Stomach (tissue), 9 donors: ENCODE measurements around the gene COL6A1. TPM values are rescaled to one million over a fixed set of nuclear protein-coding genes. Genes with fewer than 3 reads are reported as not detected.

Experiments used
- DNase-seq, 2 donors: peaks; one replicate each; pipeline versions ENCODE4 v3.0.0 to v3.0.0-alpha.2; 2013 to 2019
- H3K27ac ChIP-seq, 5 donors: fragments of 200-600 bp in 4 of 5; sonication (generic) in 4 of 5; one replicate each; pipeline ENCODE4 v1.5.1; 2013 to 2019; ENCODE audit warnings: mild to moderate bottlenecking in 1 of 5, moderate library complexity in 1 of 5
- H3K27me3 ChIP-seq, 3 donors: fragments of 200-600 bp; sonication (generic); one replicate each; pipeline ENCODE4 v1.5.1; 2017 to 2019; ENCODE audit warnings: mixed run types in 1 of 3
- H3K36me3 ChIP-seq, 4 donors: fragments of 200-600 bp; sonication (generic); 1 replicate in 3 of 4; 2 replicates in 1 of 4; pipeline ENCODE4 v1.5.1; 2016 to 2019
- H3K4me1 ChIP-seq, 4 donors: fragments of 200-600 bp; sonication (generic); one replicate each; pipeline ENCODE4 v1.5.1; 2016 to 2019
- H3K4me3 ChIP-seq, 4 donors: fragments of 200-600 bp; sonication (generic) in 3 of 4; one replicate each; pipeline ENCODE4 v1.5.1; 2016 to 2019; ENCODE audit warnings: mild to moderate bottlenecking in 1 of 4
- H3K9me3 ChIP-seq, 4 donors: fragments of 200-600 bp; sonication (generic); one replicate each; pipeline ENCODE4 v1.5.1; 2016 to 2019
- EP300 ChIP-seq: sonication (generic); formaldehyde crosslinking; IDR thresholded peaks from one replicate; pipeline ENCODE4 v1.6.1; 2017; ENCODE audit warnings: antibody characterized with exemption
- POLR2A ChIP-seq, 4 donors: fragments of 450-650 bp; IDR thresholded peaks; one replicate each; pipeline ENCODE4 v1.6.1; 2016; ENCODE audit warnings: antibody characterized with exemption in 4 of 4, control low read depth in 2 of 4, mild to moderate bottlenecking in 1 of 4, moderate library complexity in 1 of 4
- POLR2AphosphoS5 ChIP-seq, 3 donors: sonication (generic); formaldehyde crosslinking; IDR thresholded peaks; one replicate each; pipeline ENCODE4 v1.6.1; 2016; ENCODE audit warnings: antibody characterized with exemption in 3 of 3
- WGBS, 5 donors: extraction: QIAGEN DNeasy Blood & Tissue Kit in 3 of 5; methylation state at CpG; one replicate each; pipeline versions ENCODE4 v1.1.5 to v1.1.7; 2013 to 2018; 5-methylcytosine and 5-hydroxymethylcytosine counted together
- intact Hi-C: fragments of 100-400 bp; cut with DNase I; formaldehyde crosslinking; loops from one replicate; pipeline ENCODE4 v1.15.1; 2023; ENCODE audit warnings: low total_unique reads
- polyA plus RNA-seq, 3 donors: library from polyadenylated mRNA; stranded (reverse); fragments of 200-250 nt; gene quantifications; one replicate each; pipeline ENCODE4 v1.2.3, GENCODE V29; 2013
- total RNA-seq, 5 donors: library from RNA; depleted of rRNA; stranded (reverse); fragments of >200 nt; gene quantifications; one replicate each; pipeline versions ENCODE4 v1.1.0 to v1.2.3, GENCODE V29; 2014 to 2016
- TF ChIP-seq, protein P1 (sequence below), 7 experiments: fragments of 450-650 bp in 4 of 7; fragments of 200-600 bp in 3 of 7; sonication (generic) in 3 of 7; IDR thresholded peaks; one replicate each; pipeline ENCODE4 v1.5.1; 2016 to 2019; ENCODE audit warnings: antibody characterized with exemption in 7 of 7, control low read depth in 2 of 7, mild to moderate bottlenecking in 1 of 7
- donor health status: healthy with polysubstance abuse.
- donor health status: Bipolar disorder and iron deficiency.
- donor health status: healthy.

The COL6A1 gene
- total and polyA plus RNA-seq, 8 donors, result 63.2 to 756 (median 254) TPM

DNA sequence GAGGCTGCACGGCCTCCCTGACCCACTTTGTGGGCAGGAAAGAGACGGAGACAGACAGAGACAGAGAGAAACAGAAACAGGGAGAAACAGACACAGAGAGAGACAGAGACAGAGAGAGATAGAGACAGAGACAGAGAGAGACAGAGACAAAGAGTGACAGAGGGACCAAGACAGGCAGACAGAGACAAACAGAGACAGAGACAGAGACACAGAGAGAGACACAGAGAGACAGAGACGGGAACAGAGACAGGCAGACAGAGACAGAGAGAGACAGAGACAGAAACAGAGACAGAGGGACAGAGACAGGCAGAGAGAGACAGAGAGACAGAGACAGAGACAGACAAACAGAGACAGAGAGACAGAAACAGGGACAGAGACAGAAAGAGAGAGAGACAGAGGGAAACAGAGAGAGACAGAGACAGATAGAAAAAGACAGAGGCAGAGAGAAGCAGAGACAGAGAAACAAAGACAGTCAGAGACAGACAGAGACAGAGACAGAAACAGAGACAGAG lies 3.1 kb downstream of the COL6A1 start:
- Histone ChIP-seq H3K4me1 (peaks cover 0 to 71% (median 46%) of the 10 kb centered on the region in 4 donors), H3K27ac (peak overlapping the region in 4 of 5 donors; percentile 77 to 84 (median 82)), H3K27me3 (peaks cover 0 to 23% (median 6%) of the 10 kb centered on the region in 3 donors), H3K36me3 (peaks cover 19 to 52% (median 34%) of the 10 kb centered on the region in 4 donors), H3K9me3 (no peaks in the 10 kb centered on the region), H3K4me3 (peak overlapping the region in 1 of 4 donors; percentile 71)
- 50 to 82% (median 73%) methylated on average over 3 of the region's 3 CpGs for WGBS, 5 donors
- intact Hi-C loops, result no loop called here
- no peak for DNase-seq
- TF ChIP-seq POLR2A (IDR thresholded peaks at IDR 0.05) (no peak), POLR2AphosphoS5 (IDR thresholded peaks at IDR 0.05) (no peak), EP300 (no peak)
- TF ChIP-seq, protein P1, sequence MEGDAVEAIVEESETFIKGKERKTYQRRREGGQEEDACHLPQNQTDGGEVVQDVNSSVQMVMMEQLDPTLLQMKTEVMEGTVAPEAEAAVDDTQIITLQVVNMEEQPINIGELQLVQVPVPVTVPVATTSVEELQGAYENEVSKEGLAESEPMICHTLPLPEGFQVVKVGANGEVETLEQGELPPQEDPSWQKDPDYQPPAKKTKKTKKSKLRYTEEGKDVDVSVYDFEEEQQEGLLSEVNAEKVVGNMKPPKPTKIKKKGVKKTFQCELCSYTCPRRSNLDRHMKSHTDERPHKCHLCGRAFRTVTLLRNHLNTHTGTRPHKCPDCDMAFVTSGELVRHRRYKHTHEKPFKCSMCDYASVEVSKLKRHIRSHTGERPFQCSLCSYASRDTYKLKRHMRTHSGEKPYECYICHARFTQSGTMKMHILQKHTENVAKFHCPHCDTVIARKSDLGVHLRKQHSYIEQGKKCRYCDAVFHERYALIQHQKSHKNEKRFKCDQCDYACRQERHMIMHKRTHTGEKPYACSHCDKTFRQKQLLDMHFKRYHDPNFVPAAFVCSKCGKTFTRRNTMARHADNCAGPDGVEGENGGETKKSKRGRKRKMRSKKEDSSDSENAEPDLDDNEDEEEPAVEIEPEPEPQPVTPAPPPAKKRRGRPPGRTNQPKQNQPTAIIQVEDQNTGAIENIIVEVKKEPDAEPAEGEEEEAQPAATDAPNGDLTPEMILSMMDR (IDR thresholded peaks at IDR 0.05), result no peak

DNA sequence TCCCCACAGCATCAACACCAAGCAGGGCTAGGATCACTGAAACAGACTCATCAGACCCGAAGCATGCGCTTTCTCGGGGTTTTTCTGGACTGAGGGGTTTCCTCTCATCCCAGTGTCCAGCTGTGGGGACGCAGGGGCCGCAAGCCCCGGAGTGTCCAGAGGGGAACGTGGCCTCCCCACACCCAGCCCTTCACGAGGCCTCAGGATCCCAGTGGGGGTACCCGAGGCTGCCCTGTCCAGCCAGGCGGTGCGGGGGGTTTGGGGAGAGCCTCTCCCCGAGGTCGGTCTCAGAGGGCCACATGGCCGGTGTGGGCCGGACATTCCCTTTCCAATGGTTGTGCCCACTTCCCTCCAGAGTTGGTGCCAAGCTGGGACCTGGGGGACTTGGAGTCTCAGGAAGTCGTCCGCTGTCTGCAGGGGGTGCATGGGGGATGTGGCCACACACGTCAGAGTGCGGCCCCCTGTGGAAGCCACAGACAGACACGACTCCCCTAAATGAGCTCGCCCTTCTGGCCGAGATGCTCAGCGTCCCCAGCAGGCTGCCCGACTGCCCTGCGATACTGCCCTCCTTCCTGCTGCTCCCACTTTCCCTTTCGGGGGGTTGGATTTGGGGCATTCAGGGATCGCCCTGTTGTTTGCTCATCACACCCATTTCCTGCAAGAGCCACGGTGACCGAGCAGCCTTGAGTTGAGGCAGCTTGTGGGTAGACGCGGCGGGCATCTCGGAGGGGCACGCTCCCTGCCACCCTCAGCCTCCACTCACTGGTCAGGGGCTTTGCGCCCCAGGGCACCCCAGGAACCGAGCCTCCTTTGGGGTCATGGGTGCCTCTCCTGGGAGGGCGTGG lies 4.1 kb downstream of the COL6A1 start:
- no peaks in the 10 kb centered on the region for H3K9me3 ChIP-seq
- WGBS, 5 donors, result 83 to 88% (median 86%) methylated on average over 29 to 37 of the region's 37 CpGs
- no peak for DNase-seq
- H3K27me3 ChIP-seq, result peaks cover 0 to 16% (median 6%) of the 10 kb centered on the region in 3 donors
- intact Hi-C loops, result no loop called here
- H3K27ac ChIP-seq, result peak overlapping the region in 4 of 5 donors; percentile 45 to 84 (median 80)
- H3K4me3 ChIP-seq, result peak overlapping the region in 1 of 4 donors; percentile 16
- peaks cover 26 to 62% (median 43%) of the 10 kb centered on the region in 4 donors for H3K36me3 ChIP-seq
- TF ChIP-seq POLR2A (IDR thresholded peaks at IDR 0.05) (no peak), EP300 (no peak), POLR2AphosphoS5 (IDR thresholded peaks at IDR 0.05) (no peak)
- TF ChIP-seq, protein P1 (IDR thresholded peaks at IDR 0.05), result no peak
- H3K4me1 ChIP-seq, result peaks cover 0 to 65% (median 42%) of the 10 kb centered on the region in 4 donors

DNA sequence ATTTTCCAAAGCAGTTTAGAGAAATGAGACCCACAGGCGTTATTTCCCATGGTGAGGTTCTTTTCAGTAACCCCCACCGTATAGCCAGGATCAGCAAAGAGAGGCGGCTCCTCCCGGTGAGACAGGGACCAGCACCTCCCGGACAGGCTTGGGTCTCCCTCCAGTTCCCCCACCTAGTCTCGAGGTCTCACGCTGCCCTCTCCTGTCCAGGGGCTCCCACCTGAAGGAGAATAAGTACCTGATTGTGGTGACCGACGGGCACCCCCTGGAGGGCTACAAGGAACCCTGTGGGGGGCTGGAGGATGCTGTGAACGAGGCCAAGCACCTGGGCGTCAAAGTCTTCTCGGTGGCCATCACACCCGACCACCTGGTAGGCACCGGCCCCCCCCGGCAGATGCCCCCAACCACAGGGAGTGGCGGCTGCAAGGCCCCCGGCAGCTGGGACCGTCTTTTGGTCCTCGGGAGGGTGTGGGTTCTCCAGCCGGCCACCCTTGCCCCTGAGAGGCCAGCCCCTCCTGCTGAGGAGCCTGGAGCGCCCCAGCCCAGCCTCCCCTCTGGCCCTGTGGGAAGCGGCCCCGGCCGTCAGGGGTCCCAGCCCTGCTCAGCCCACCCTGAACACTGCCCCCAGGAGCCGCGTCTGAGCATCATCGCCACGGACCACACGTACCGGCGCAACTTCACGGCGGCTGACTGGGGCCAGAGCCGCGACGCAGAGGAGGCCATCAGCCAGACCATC lies 4.9 kb downstream of the COL6A1 start:
- Histone ChIP-seq H3K4me3 (peak overlapping the region in 1 of 4 donors; percentile 1), H3K36me3 (peaks cover 30 to 70% (median 51%) of the 10 kb centered on the region in 4 donors), H3K27ac (peak overlapping the region in 4 of 5 donors; percentile 16 to 84 (median 64)), H3K27me3 (peaks cover 0 to 16% (median 6%) of the 10 kb centered on the region in 3 donors), H3K9me3 (no peaks in the 10 kb centered on the region), H3K4me1 (peaks cover 0 to 60% (median 39%) of the 10 kb centered on the region in 4 donors)
- intact Hi-C loops, result no loop called here
- 83 to 91% (median 87%) methylated on average over 22 to 36 of the region's 36 CpGs for WGBS, 5 donors
- no peak for TF ChIP-seq EP300
- TF ChIP-seq POLR2A (IDR thresholded peaks at IDR 0.05), result no peak
- no peak for TF ChIP-seq POLR2AphosphoS5 (IDR thresholded peaks at IDR 0.05)
- TF ChIP-seq, protein P1 (IDR thresholded peaks at IDR 0.05), result no peak
- no peak for DNase-seq

DNA sequence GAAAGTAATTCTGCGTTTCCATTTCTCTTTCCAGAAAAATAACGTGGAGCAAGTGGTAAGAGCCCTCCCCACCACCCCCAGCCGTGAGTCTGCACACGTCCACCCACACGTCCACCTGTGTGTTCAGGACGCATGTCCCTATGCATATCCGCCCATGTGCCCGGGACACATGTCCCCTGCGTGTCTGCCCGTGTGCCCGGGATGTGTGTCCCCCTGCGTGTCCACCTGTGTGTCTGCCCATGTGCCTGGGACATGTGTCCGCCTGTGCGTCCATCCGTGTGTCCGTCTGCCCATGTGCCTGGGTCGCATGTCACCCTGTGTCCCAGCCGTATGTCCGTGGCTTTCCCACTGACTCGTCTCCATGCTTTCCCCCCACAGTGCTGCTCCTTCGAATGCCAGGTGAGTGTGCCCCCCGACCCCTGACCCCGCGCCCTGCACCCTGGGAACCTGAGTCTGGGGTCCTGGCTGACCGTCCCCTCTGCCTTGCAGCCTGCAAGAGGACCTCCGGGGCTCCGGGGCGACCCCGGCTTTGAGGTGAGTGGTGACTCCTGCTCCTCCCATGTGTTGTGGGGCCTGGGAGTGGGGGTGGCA lies 5.6 kb downstream of the COL6A1 start:
- Histone ChIP-seq H3K9me3 (no peaks in the 10 kb centered on the region), H3K4me3 (no peak overlapping the region), H3K27ac (peak overlapping the region in 4 of 5 donors; percentile 16 to 84 (median 42)), H3K4me1 (peaks cover 0 to 59% (median 32%) of the 10 kb centered on the region in 4 donors), H3K36me3 (peaks cover 30 to 77% (median 57%) of the 10 kb centered on the region in 4 donors), H3K27me3 (peaks cover 0 to 9% (median under 1%) of the 10 kb centered on the region in 3 donors)
- intact Hi-C loops, result no loop called here
- DNase-seq, result no peak
- TF ChIP-seq, protein P1 (IDR thresholded peaks at IDR 0.05), result no peak
- TF ChIP-seq POLR2AphosphoS5 (IDR thresholded peaks at IDR 0.05) (no peak), POLR2A (IDR thresholded peaks at IDR 0.05) (no peak), EP300 (no peak)
- 82 to 96% (median 93%) methylated on average over 20 to 29 of the region's 29 CpGs for WGBS, 5 donors
